ENCODE results near the gene NRCAM.

GRCh38 chr7:108427766-108428165 is 28.5 kb downstream of the NRCAM start:
- TF ChIP-seq EZH2 (conservative IDR thresholded peaks at IDR 0.05; ENCODE audit: low read depth, low read length) (no peak), FOXO4 (CRISPR knock-in tag; conservative IDR thresholded peaks at IDR 0.05) (no peak), AKAP8 (CRISPR knock-in tag; IDR thresholded peaks at IDR 0.05) (no peak)
- TF ChIP-seq, protein P1, sequence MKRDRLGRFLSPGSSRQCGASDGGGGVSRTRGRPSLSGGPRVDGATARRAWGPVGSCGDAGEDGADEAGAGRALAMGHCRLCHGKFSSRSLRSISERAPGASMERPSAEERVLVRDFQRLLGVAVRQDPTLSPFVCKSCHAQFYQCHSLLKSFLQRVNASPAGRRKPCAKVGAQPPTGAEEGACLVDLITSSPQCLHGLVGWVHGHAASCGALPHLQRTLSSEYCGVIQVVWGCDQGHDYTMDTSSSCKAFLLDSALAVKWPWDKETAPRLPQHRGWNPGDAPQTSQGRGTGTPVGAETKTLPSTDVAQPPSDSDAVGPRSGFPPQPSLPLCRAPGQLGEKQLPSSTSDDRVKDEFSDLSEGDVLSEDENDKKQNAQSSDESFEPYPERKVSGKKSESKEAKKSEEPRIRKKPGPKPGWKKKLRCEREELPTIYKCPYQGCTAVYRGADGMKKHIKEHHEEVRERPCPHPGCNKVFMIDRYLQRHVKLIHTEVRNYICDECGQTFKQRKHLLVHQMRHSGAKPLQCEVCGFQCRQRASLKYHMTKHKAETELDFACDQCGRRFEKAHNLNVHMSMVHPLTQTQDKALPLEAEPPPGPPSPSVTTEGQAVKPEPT (CRISPR knock-in tag; IDR thresholded peaks at IDR 0.05; ENCODE audit: low read depth) = no peak

Measured in HepG2 (cell line).